HL-60 (cell line): ENCODE measurements around the gene ACTG1.

Experiments used
- DNase-seq, 2 experiments: peaks; one replicate each; pipeline ENCODE4 v3.0.0-alpha.2; 2010 to 2020; ENCODE audit warnings: low read depth in 1 of 2, low spot score in 1 of 2
- H3K27ac ChIP-seq: fragments of 250-450 bp; sonication (Bioruptor Pico); replicated peaks from 2 replicates; pipeline ENCODE4 v1.5.1; 2020; ENCODE audit warnings: mild to moderate bottlenecking, moderate library complexity
- H3K27me3 ChIP-seq: fragments of 250-450 bp; sonication (Bioruptor Pico); 2 replicates; pipeline ENCODE4 v1.5.1; 2021; ENCODE audit warnings: mild to moderate bottlenecking, moderate library complexity; ENCODE audit not compliant: insufficient read depth, poor library complexity, severe bottlenecking
- H3K4me3 ChIP-seq: replicated peaks from 2 replicates; pipeline ENCODE4 v1.5.1; 2011; ENCODE audit warnings: mild to moderate bottlenecking, control low read depth, low read length; ENCODE audit not compliant: insufficient read depth
- CTCF ChIP-seq: IDR thresholded peaks from one replicate; pipeline ENCODE4 v1.5.1; 2011; ENCODE audit warnings: low read length, control low read depth, inconsistent platforms; ENCODE audit not compliant: insufficient read depth
- GABPA ChIP-seq: IDR thresholded peaks from 2 replicates; pipeline ENCODE4 v1.6.1; 2012; ENCODE audit warnings: low read depth
- POLR2AphosphoS5 ChIP-seq: IDR thresholded peaks from 2 replicates; pipeline ENCODE4 v1.6.1; 2012; ENCODE audit warnings: low read depth
- REST ChIP-seq: IDR thresholded peaks from 2 replicates; pipeline ENCODE4 v1.6.1; 2012; ENCODE audit warnings: low read depth; ENCODE audit not compliant: insufficient replicate concordance
- SPI1 ChIP-seq: IDR thresholded peaks from 2 replicates; pipeline ENCODE4 v1.6.1; 2012; ENCODE audit warnings: low read depth, mild to moderate bottlenecking, borderline replicate concordance

Gene ACTG1

GRCh38 chr17:81471818-81472456 lies 40.7 kb downstream of the ACTG1 start:
- DNase-seq = no peak
- H3K27ac ChIP-seq = no peak overlapping the region
- TF ChIP-seq POLR2AphosphoS5 = no peak
- no peak for TF ChIP-seq CTCF
- no peak for TF ChIP-seq SPI1
- TF ChIP-seq REST = no peak
- no peak for TF ChIP-seq GABPA
- no peaks in the 10 kb centered on the region for H3K27me3 ChIP-seq
- no peak overlapping the region for H3K4me3 ChIP-seq

- DNase-seq = no peak
- Histone ChIP-seq H3K27me3 (no peaks in the 10 kb centered on the region), H3K4me3 (no peak overlapping the region), H3K27ac (no peak overlapping the region)
- TF ChIP-seq POLR2AphosphoS5 = no peak
Observed at GRCh38 chr17:81470944-81471817, 41.4 kb downstream of the ACTG1 start.

GRCh38 chr17:81470270-81470943 lies 42.2 kb downstream of the ACTG1 start:
- Histone ChIP-seq H3K27ac (no peak overlapping the region), H3K27me3 (no peaks in the 10 kb centered on the region), H3K4me3 (no peak overlapping the region)
- TF ChIP-seq GABPA (no peak), REST (no peak), POLR2AphosphoS5 (no peak), CTCF (no peak), SPI1 (no peak)
- no peak for DNase-seq

- H3K27me3 ChIP-seq = no peaks in the 10 kb centered on the region
- peak overlapping the region; percentile 7 for H3K27ac ChIP-seq
- H3K4me3 ChIP-seq = no peak overlapping the region
- TF ChIP-seq SPI1 (no peak), REST (no peak), POLR2AphosphoS5 (no peak), GABPA (no peak), CTCF (no peak)
- no peak for DNase-seq
Observed at GRCh38 chr17:81469266-81469665, 43.3 kb downstream of the ACTG1 start.
